ENCODE results near the gene SLC29A1.

SLC29A1 gene

GRCh38 chr6:44237813-44238433, 14.5 kb downstream of the SLC29A1 start:
- peak; percentile 34 for DNase-seq

GRCh38 chr6:44238687-44239350, 15.4 kb downstream of the SLC29A1 start:
- DNase-seq = no peak

GRCh38 chr6:44243345-44243744, 19.9 kb downstream of the SLC29A1 start:
- DNase-seq = no peak

GRCh38 chr6:44245391-44245911, 22.1 kb downstream of the SLC29A1 start:
- DNase-seq = no peak

GRCh38 chr6:44245912-44246662, 22.7 kb downstream of the SLC29A1 start:
- peak; percentile 67 for DNase-seq

GRCh38 chr6:44246663-44247337, 23.4 kb downstream of the SLC29A1 start, which contains the start of gene HSP90AB1:
Gene HSP90AB1, plus strand, starts transcription at chr6:44247101. Its CDS starts 1,529 bp downstream, at chr6:44248630.
- peak; percentile 64 for DNase-seq

GRCh38 chr6:44247338-44248302, 24.2 kb downstream of the SLC29A1 start:
- peak; percentile 52 for DNase-seq

- DNase-seq = no peak
These were observed 25.2 kb downstream of the SLC29A1 start for GRCh38 chr6:44248579-44248978.

- DNase-seq = no peak
These were observed 25.8 kb downstream of the SLC29A1 start for GRCh38 chr6:44249082-44249748.

- no peak for DNase-seq
These were observed 26.8 kb downstream of the SLC29A1 start for GRCh38 chr6:44250067-44250717.

GRCh38 chr6:44250718-44251123, 27.3 kb downstream of the SLC29A1 start:
- DNase-seq = no peak

GRCh38 chr6:44251576-44252524, 28.5 kb downstream of the SLC29A1 start:
- no peak for DNase-seq

GRCh38 chr6:44253307-44254101, 30.1 kb downstream of the SLC29A1 start:
- peak; percentile 17 for DNase-seq

GRCh38 chr6:44254191-44255104, 31.1 kb downstream of the SLC29A1 start:
- DNase-seq = no peak

- DNase-seq = no peak
These were observed 31.9 kb downstream of the SLC29A1 start for GRCh38 chr6:44255105-44255808.

- DNase-seq = no peak
These were observed 32.7 kb downstream of the SLC29A1 start for GRCh38 chr6:44255871-44256774.

All from GOT3 (cell line).